C4-2B (cell line): ENCODE results near the gene SFTPA1.

Experiments used
- CTCF ChIP-seq: fragments of 450-650 bp; conservative IDR thresholded peaks from 2 replicates; pipeline ENCODE4 v1.5.1; 2017; ENCODE audit warnings: mild to moderate bottlenecking
- ZFX ChIP-seq: fragments of 450-650 bp; IDR thresholded peaks from 2 replicates; pipeline ENCODE4 v1.6.1; 2017

- TF ChIP-seq CTCF (no peak), ZFX (no peak)
These were observed 24.7 kb upstream of the SFTPA1 start for GRCh38 chr10:79585870-79586527.
